HL-60 (cell line): ENCODE data around the gene SYNGAP1.

Source experiments
- CTCF ChIP-seq: IDR thresholded peaks from one replicate; pipeline ENCODE4 v1.5.1; 2011; ENCODE audit warnings: low read length, control low read depth, inconsistent platforms; ENCODE audit not compliant: insufficient read depth
- GABPA ChIP-seq: IDR thresholded peaks from 2 replicates; pipeline ENCODE4 v1.6.1; 2012; ENCODE audit warnings: low read depth
- POLR2AphosphoS5 ChIP-seq: IDR thresholded peaks from 2 replicates; pipeline ENCODE4 v1.6.1; 2012; ENCODE audit warnings: low read depth
- SPI1 ChIP-seq: IDR thresholded peaks from 2 replicates; pipeline ENCODE4 v1.6.1; 2012; ENCODE audit warnings: low read depth, mild to moderate bottlenecking, borderline replicate concordance

- no peak for TF ChIP-seq CTCF
- no peak for TF ChIP-seq POLR2AphosphoS5
- TF ChIP-seq GABPA = no peak
- no peak for TF ChIP-seq SPI1
Observed at GRCh38 chr6:33437666-33438065, 17.8 kb downstream of the SYNGAP1 start.
